Endothelial cell of umbilical vein (primary cell): ENCODE measurements around the gene KPTN. TPM values are rescaled to one million over a fixed set of nuclear protein-coding genes. Genes with fewer than 3 reads are reported as not detected.

ENCODE experiments used
- BruUV-seq: library from RNA; stranded (reverse); fragments of 400-500 nt; replicated peaks from 2 replicates; lab custom pipeline; 2021; lab: Mats Ljungman, UMichigan
- CTCF ChIA-PET: fragments of 300-600, 350-600 bp; sonication (Branson Sonifier 250); formaldehyde crosslinking; loops from one replicate; lab custom pipeline; 2021; ENCODE audit warnings: antibody characterized with exemption, inconsistent platforms; lab: Charles Lee
- POLR2A ChIA-PET: fragments of 300-600, 350-600 bp; sonication (Branson Sonifier 250); formaldehyde crosslinking; loops from one replicate; lab custom pipeline; 2021; ENCODE audit warnings: antibody characterized with exemption, inconsistent platforms; lab: Charles Lee
- DNase-seq: peaks from one replicate; pipeline ENCODE4 v3.0.0-alpha.2; 2011; ENCODE audit warnings: low read depth, low spot score
- FAIRE-seq: peaks from 2 replicates; lab custom pipeline; 2011; peaks lifted over from hg19 to GRCh38; lab: Jason Lieb, UNC
- H2AFZ ChIP-seq: 2 replicates; pipeline ENCODE4 v1.6.0; 2012; ENCODE audit warnings: low read depth, low read length, control low read depth, inconsistent platforms
- H3K27ac ChIP-seq: 2 replicates; pipeline ENCODE4 v1.5.1; 2011; ENCODE audit warnings: low read depth, mild to moderate bottlenecking, control low read depth, low read length, moderate library complexity; ENCODE audit not compliant: insufficient read depth
- H3K27me3 ChIP-seq, 2 experiments: 2 replicates each; pipeline versions ENCODE4 v1.6.0 to v1.6.1; 2011; ENCODE audit warnings: low read length in 2 of 2, mixed read lengths in 1 of 2; ENCODE audit not compliant: control insufficient read depth in 2 of 2, insufficient read depth in 2 of 2
- H3K36me3 ChIP-seq, 2 experiments: 2 replicates in 1 of 2; 3 replicates in 1 of 2; pipeline ENCODE4 v1.5.1; 2011; ENCODE audit warnings: low read length in 2 of 2, mild to moderate bottlenecking in 1 of 2, moderate library complexity in 1 of 2; ENCODE audit not compliant: control insufficient read depth in 2 of 2, insufficient read depth in 2 of 2; ENCODE audit errors: extremely low read depth in 1 of 2
- H3K4me1 ChIP-seq: 3 replicates; pipeline ENCODE4 v1.5.1; 2011; ENCODE audit warnings: mild to moderate bottlenecking, low read length; ENCODE audit not compliant: control insufficient read depth, insufficient read depth; ENCODE audit errors: extremely low read depth
- H3K4me2 ChIP-seq: 2 replicates; pipeline ENCODE4 v1.6.1; 2011; ENCODE audit warnings: low read length, control low read depth, mixed read lengths; ENCODE audit not compliant: insufficient read depth
- H3K4me3 ChIP-seq, 3 experiments: fragments of 200-600 bp in 1 of 3; sonication (generic), shearing (Covaris generic) in 1 of 3; replicated peaks in 1 of 3; 2 replicates each; pipeline ENCODE4 v1.5.1; 2011 to 2016; ENCODE audit warnings: control low read depth in 3 of 3, low read length in 3 of 3, mild to moderate bottlenecking in 2 of 3, inconsistent platforms in 1 of 3, low read depth in 1 of 3, moderate library complexity in 1 of 3; ENCODE audit not compliant: insufficient read depth in 1 of 3
- H3K79me2 ChIP-seq: 2 replicates; pipeline ENCODE4 v1.6.0; 2012; ENCODE audit warnings: low read length, inconsistent platforms; ENCODE audit not compliant: control insufficient read depth, insufficient read depth
- H3K9ac ChIP-seq: replicated peaks from 2 replicates; pipeline ENCODE3; 2011; ENCODE audit warnings: low read length, control low read depth; ENCODE audit not compliant: insufficient read depth; ENCODE audit errors: extremely low read depth
- H3K9me1 ChIP-seq: replicated peaks from 3 replicates; pipeline ENCODE4 v1.6.0; 2011; ENCODE audit warnings: mild to moderate bottlenecking, low read length; ENCODE audit not compliant: control insufficient read depth, insufficient read depth; ENCODE audit errors: extremely low read depth
- H3K9me3 ChIP-seq: replicated peaks from 2 replicates; pipeline ENCODE4 v1.5.1; 2012; ENCODE audit warnings: low read length, inconsistent platforms; ENCODE audit not compliant: control insufficient read depth, insufficient read depth
- H4K20me1 ChIP-seq: replicated peaks from 2 replicates; pipeline ENCODE3; 2011; ENCODE audit warnings: mild to moderate bottlenecking, low read length; ENCODE audit not compliant: control insufficient read depth, insufficient read depth; ENCODE audit errors: extremely low read depth
- CTCF ChIP-seq, 2 donors: IDR thresholded peaks; 1 replicate in 1 of 2; 2 replicates in 1 of 2; pipeline ENCODE4 v1.5.1; 2011; ENCODE audit warnings: low read length in 2 of 2, mild to moderate bottlenecking in 2 of 2, moderate library complexity in 2 of 2, control low read depth in 1 of 2, inconsistent platforms in 1 of 2, low read depth in 1 of 2; ENCODE audit not compliant: insufficient read depth in 1 of 2; ENCODE audit errors: extremely low read depth in 1 of 2
- EZH2 ChIP-seq: IDR thresholded peaks from 2 replicates; pipeline ENCODE4 v1.6.1; 2012; ENCODE audit warnings: borderline replicate concordance, low read depth, mild to moderate bottlenecking, moderate library complexity, low read length, inconsistent platforms; ENCODE audit not compliant: severe bottlenecking
- FOS ChIP-seq: IDR thresholded peaks from 2 replicates; pipeline ENCODE4 v1.6.1; 2011; ENCODE audit warnings: mild to moderate bottlenecking, low read length, moderate library complexity, borderline replicate concordance; ENCODE audit not compliant: insufficient read depth
- GATA2 ChIP-seq: IDR thresholded peaks from 2 replicates; pipeline ENCODE4 v1.7.0; 2011; ENCODE audit warnings: low read depth, mild to moderate bottlenecking, moderate library complexity, mixed read lengths, low read length; ENCODE audit not compliant: insufficient read length, insufficient read depth
- JUN ChIP-seq: IDR thresholded peaks from 2 replicates; pipeline ENCODE4 v1.6.1; 2011; ENCODE audit warnings: borderline replicate concordance, low read depth; ENCODE audit not compliant: insufficient read length, insufficient read depth
- MYC ChIP-seq: IDR thresholded peaks from one replicate; pipeline ENCODE4 v1.6.1; 2011; ENCODE audit warnings: mild to moderate bottlenecking, low read depth, low read length
- POLR2A ChIP-seq: IDR thresholded peaks from 2 replicates; pipeline ENCODE4 v1.6.1; 2012; ENCODE audit warnings: low read depth, mild to moderate bottlenecking, control low read depth, low read length
- POLR2AphosphoS5 ChIP-seq: IDR thresholded peaks from 2 replicates; pipeline ENCODE4 v1.6.1; 2012; ENCODE audit warnings: low read depth, mild to moderate bottlenecking, control low read depth, low read length, moderate library complexity; ENCODE audit not compliant: insufficient read depth
- dilution Hi-C: fragments of 300-500 bp; cut with MboI; formaldehyde crosslinking; loops from one replicate; pipeline ENCODE4 v1.15.0; 2019; ENCODE audit warnings: low sequenced_read_pairs; ENCODE audit not compliant: extremely low pct_ligation_motif_present
- intact Hi-C: fragments of 100-400 bp; cut with micrococcal nuclease; formaldehyde crosslinking; loops from one replicate; pipeline ENCODE4 v1.10.0; 2022
- polyA plus RNA-seq, 4 experiments: library from polyadenylated mRNA; depleted of rRNA in 3 of 4; stranded (reverse) in 3 of 4; unstranded in 1 of 4; fragments of >200 nt; gene quantifications; 2 replicates each; pipeline versions ENCODE4 v1.2.1 to v1.2.3, GENCODE V29; 2011 to 2012; ENCODE audit warnings: missing spikeins in 1 of 4
- total RNA-seq: library from RNA; stranded (reverse); gene quantifications from 2 replicates; pipeline ENCODE4 v1.2.3, GENCODE V29; 2021
- TF ChIP-seq, protein P1 (sequence below): IDR thresholded peaks from 2 replicates; pipeline ENCODE4 v1.6.1; 2011; ENCODE audit not compliant: insufficient read depth, insufficient read length

The KPTN gene
- total and polyA plus RNA-seq, 2 donors (not counting 3 experiments of a cell fraction or from before 2014, with no cell fraction given), result 14.7 to 15.5 TPM

- H3K36me3 ChIP-seq, result no peaks in the 10 kb centered on the region
- H4K20me1 ChIP-seq, result no peaks in the 10 kb centered on the region
- H3K4me3 ChIP-seq, result no peak overlapping the region
- peaks cover 63% of the 10 kb centered on the region for H3K79me2 ChIP-seq
- FAIRE-seq (no peak), DNase-seq (no peak)
- H3K4me1 ChIP-seq, result peaks cover 28% of the 10 kb centered on the region
- no peaks in the 10 kb centered on the region for H3K27me3 ChIP-seq
- TF ChIP-seq EZH2 (no peak), JUN (no peak), POLR2A (no peak), POLR2AphosphoS5 (no peak), MYC (no peak), CTCF (IDR thresholded peaks at IDR 0.05; ENCODE audit: extremely low read depth in 1 of 2, insufficient read depth in 1 of 2, low read depth in 1 of 2, low read length in 2 of 2) (no peak), GATA2 (no peak), FOS (no peak)
- TF ChIP-seq, protein P1, sequence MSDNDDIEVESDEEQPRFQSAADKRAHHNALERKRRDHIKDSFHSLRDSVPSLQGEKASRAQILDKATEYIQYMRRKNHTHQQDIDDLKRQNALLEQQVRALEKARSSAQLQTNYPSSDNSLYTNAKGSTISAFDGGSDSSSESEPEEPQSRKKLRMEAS, result no peak
- intact Hi-C loops (no loop called here), dilution Hi-C loops (no loop called here)
- H3K27ac ChIP-seq, result no peak overlapping the region
- BruUV-seq, result no TSS peak
- ChIA-PET CTCF (interaction anchor here (1.0 to 2.3 kb wide), 2 partner anchors 11 to 195 kb away, joined by 4 to 7 read pairs; no protein-coding TSS in a partner anchor), POLR2A (no interaction called here)
- no peak overlapping the region for H2AFZ ChIP-seq
- H3K9me1 ChIP-seq, result no peaks in the 10 kb centered on the region
- H3K4me2 ChIP-seq, result no peak overlapping the region
- no peaks in the 10 kb centered on the region for H3K9me3 ChIP-seq
- no peak overlapping the region for H3K9ac ChIP-seq
Measured at GRCh38 chr19:47512183-47512947, 28.3 kb upstream of the KPTN start.
